Measurements from ENCODE around the gene SYCP2. TPM values are rescaled to one million over a fixed set of nuclear protein-coding genes. Genes with fewer than 3 reads are reported as not detected.

SYCP2 gene
- total RNA-seq, 4 donors from 2014 or later: 0.89 to 4.7 (median 2.0) TPM

DNA sequence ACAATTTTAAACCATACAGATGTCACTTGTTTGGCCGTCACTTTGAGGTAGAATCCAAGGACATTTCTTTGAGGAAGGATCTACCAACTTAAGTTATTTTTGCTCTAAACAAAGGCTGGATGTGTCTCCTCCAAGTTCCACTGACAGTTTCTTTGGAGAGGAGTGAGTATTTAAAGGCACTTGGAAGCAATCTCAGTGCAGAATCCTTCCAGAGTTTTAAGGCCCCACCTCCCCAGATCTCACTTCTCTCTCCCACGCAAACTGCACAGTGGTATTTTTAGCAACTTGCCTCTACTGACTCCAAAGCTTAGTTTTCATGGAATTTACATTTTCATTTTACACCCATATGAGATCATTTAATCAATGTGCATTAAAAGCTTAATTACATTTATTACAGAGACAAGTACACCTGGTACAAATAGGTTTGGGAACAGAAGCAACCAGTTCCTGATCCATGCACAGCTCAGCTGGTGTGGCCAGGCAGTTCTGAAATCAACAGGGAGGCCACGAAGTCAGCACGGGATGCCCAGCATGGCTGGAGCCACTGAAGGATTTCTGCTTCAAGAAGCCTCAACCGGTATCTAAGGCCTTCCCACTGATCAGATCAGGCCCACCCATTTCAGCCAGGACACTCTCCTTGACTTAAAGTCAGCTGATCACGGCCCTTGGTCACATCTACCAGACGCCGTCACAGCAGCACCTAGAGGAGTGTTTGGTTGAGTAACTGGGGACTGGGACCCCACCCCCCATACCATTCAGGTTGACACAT lies 109.8 kb downstream of the SYCP2 start:
- H3K36me3 ChIP-seq: no peaks in the 10 kb centered on the region
- WGBS, 2 donors (ENCODE audit: low coverage in 1 of 2): 24 to 27% methylated on average over 2 to 4 of the region's 8 CpGs
- ATAC-seq: no peak
- no peaks in the 10 kb centered on the region for H3K9me3 ChIP-seq
- peaks cover 0 to 27% (median 0%) of the 10 kb centered on the region in 3 donors for H3K4me1 ChIP-seq
- H3K4me3 ChIP-seq: no peak overlapping the region
- H3K27me3 ChIP-seq: peaks cover 10% of the 10 kb centered on the region
- H3K27ac ChIP-seq: no peak overlapping the region
- TF ChIP-seq POLR2A (IDR thresholded peaks at IDR 0.05) (no peak), EP300 (IDR thresholded peaks at IDR 0.05) (no peak), POLR2AphosphoS5 (IDR thresholded peaks at IDR 0.05) (no peak)
- TF ChIP-seq, protein P1, sequence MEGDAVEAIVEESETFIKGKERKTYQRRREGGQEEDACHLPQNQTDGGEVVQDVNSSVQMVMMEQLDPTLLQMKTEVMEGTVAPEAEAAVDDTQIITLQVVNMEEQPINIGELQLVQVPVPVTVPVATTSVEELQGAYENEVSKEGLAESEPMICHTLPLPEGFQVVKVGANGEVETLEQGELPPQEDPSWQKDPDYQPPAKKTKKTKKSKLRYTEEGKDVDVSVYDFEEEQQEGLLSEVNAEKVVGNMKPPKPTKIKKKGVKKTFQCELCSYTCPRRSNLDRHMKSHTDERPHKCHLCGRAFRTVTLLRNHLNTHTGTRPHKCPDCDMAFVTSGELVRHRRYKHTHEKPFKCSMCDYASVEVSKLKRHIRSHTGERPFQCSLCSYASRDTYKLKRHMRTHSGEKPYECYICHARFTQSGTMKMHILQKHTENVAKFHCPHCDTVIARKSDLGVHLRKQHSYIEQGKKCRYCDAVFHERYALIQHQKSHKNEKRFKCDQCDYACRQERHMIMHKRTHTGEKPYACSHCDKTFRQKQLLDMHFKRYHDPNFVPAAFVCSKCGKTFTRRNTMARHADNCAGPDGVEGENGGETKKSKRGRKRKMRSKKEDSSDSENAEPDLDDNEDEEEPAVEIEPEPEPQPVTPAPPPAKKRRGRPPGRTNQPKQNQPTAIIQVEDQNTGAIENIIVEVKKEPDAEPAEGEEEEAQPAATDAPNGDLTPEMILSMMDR (IDR thresholded peaks at IDR 0.05): no peak

DNA sequence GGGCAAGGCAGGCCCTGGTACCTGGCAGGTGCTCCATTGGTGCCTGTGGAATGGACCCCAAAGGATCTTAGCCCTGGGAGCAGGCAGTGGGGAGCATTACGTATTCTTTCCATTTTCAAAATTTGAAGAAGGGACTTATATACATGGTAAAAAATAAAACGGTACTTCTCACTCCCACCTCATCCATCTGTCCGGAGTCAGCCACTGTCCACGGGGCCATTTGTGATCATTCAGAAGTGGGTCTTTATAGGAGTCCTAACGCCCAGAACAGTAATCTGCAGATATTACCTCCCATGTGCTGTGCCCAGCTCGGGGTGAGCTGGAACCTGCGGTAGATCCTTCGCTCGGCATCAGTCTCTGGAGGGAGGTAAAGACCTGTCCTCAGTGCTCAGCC lies 110.4 kb downstream of the SYCP2 start:
- TF ChIP-seq POLR2A (IDR thresholded peaks at IDR 0.05) (no peak), EP300 (IDR thresholded peaks at IDR 0.05) (no peak), POLR2AphosphoS5 (IDR thresholded peaks at IDR 0.05) (no peak)
- TF ChIP-seq, protein P1 (IDR thresholded peaks at IDR 0.05): no peak
- Histone ChIP-seq H3K27me3 (peaks cover 10% of the 10 kb centered on the region), H3K9me3 (no peaks in the 10 kb centered on the region), H3K4me3 (no peak overlapping the region), H3K27ac (no peak overlapping the region), H3K4me1 (peaks cover 0 to 27% (median 0%) of the 10 kb centered on the region in 3 donors), H3K36me3 (no peaks in the 10 kb centered on the region)
- no peak for ATAC-seq
- WGBS, 2 donors (ENCODE audit: low coverage in 1 of 2): 38 to 44% methylated on average over 8 of the region's 9 CpGs

DNA sequence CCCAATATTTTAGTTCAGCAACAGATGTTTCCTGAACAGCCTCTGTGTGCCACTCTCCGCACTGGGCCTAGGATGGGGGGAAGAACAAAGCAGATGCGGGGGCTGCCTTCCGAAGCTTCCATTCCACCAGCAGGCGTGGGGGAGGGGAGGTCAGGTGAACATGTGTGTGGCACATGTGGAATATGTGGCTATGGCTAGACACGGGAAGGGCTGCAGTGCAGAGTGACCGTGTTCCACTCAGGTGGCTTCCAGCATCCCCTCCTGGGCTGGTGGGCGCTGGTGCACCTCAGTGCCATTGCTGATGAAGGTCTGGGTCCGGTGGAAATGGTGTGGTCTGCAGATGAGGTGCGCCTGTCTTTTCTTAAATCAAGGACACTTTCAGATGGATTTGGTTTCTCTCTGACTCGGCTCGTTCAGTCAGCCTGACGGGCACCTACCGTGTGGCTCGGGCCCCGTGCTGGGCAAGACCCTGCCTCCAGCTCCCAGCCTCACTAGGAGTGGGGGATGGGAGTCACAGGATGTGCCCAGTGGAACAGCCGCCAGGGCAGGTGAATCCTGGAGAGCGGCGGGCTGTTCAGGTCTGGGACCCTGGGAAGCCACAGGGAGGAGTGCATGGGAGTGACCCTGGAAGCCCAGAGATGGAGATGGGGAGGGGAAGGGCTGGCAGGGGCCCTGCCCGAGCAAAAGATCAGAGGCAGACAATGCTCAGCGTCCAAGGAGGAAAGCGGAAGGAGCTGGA lies 111.0 kb downstream of the SYCP2 start:
- Histone ChIP-seq H3K4me1 (peaks cover 0 to 27% (median 0%) of the 10 kb centered on the region in 3 donors), H3K27ac (no peak overlapping the region), H3K27me3 (peaks cover 10% of the 10 kb centered on the region), H3K4me3 (no peak overlapping the region), H3K9me3 (no peaks in the 10 kb centered on the region), H3K36me3 (no peaks in the 10 kb centered on the region)
- ATAC-seq: no peak
- TF ChIP-seq POLR2AphosphoS5 (IDR thresholded peaks at IDR 0.05) (no peak), POLR2A (IDR thresholded peaks at IDR 0.05) (no peak), EP300 (IDR thresholded peaks at IDR 0.05) (no peak)
- TF ChIP-seq, protein P1 (IDR thresholded peaks at IDR 0.05): no peak
- WGBS, 2 donors (ENCODE audit: low coverage in 1 of 2): 60% methylated on average over 3 of the region's 21 CpGs; no CpG with 5 or more reads in 1 of the 2 donors

DNA sequence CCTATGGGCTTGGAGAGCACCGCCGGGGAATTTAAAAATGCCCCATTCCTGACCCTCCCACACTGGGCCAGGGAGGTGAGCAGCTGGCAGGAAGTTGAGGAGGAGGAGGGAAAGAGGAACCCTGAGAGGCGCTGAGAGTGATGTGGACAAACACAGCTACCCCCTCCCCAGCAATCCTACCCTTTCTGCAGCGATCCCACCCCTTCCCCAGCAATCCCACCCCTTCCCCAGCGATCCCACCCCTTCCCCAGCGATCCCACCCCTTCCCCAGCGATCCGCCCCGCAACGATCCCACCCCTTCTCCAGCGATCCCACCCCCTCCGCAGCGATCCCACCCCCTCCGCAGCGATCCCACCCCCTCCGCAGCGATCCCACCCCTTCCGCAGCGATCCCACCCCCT lies 111.6 kb downstream of the SYCP2 start:
- no peak for ATAC-seq
- 75 to 93% methylated on average over 3 of the region's 19 CpGs for WGBS, 2 donors (ENCODE audit: low coverage in 1 of 2)

More for the DNA sequence above, 111.6 kb downstream of the SYCP2 start:
- TF ChIP-seq EP300 (IDR thresholded peaks at IDR 0.05) (no peak), POLR2AphosphoS5 (IDR thresholded peaks at IDR 0.05) (no peak), POLR2A (IDR thresholded peaks at IDR 0.05) (no peak)
- TF ChIP-seq, protein P1 (IDR thresholded peaks at IDR 0.05): no peak
- Histone ChIP-seq H3K27me3 (peaks cover 10% of the 10 kb centered on the region), H3K9me3 (no peaks in the 10 kb centered on the region), H3K4me1 (peaks cover 0 to 27% (median 0%) of the 10 kb centered on the region in 3 donors), H3K36me3 (no peaks in the 10 kb centered on the region), H3K27ac (no peak overlapping the region), H3K4me3 (no peak overlapping the region)
